ENCODE results near the gene GBP4. TPM values are rescaled to one million over a fixed set of nuclear protein-coding genes. Genes with fewer than 3 reads are reported as not detected.

Gene GBP4
- total RNA-seq, 1 donor from 2014 or later: 6.2 TPM

GRCh38 chr1:89179343-89179742 is 19.4 kb downstream of the GBP4 start:
- TF ChIP-seq CTCF (IDR thresholded peaks at IDR 0.05; ENCODE audit: borderline replicate concordance): no peak
- H3K4me3 ChIP-seq: no peak overlapping the region
- H3K36me3 ChIP-seq: peaks cover 18% of the 10 kb centered on the region
- intact Hi-C loops (cut with micrococcal nuclease): no loop called here
- no peak for DNase-seq
- no peak overlapping the region for H3K27ac ChIP-seq (replicated peaks)
- no peaks in the 10 kb centered on the region for H3K27me3 ChIP-seq (ENCODE audit: low read depth)
- H3K9me3 ChIP-seq (replicated peaks): peaks cover 12% of the 10 kb centered on the region
- no peaks in the 10 kb centered on the region for H3K4me1 ChIP-seq

- intact Hi-C loops (cut with micrococcal nuclease): no loop called here
- Histone ChIP-seq H3K36me3 (no peaks in the 10 kb centered on the region), H3K27me3 (ENCODE audit: low read depth) (no peaks in the 10 kb centered on the region), H3K27ac (replicated peaks) (no peak overlapping the region), H3K4me1 (no peaks in the 10 kb centered on the region), H3K4me3 (no peak overlapping the region), H3K9me3 (replicated peaks) (no peaks in the 10 kb centered on the region)
- TF ChIP-seq CTCF (IDR thresholded peaks at IDR 0.05; ENCODE audit: borderline replicate concordance): no peak
- DNase-seq: no peak
These were observed 21.8 kb downstream of the GBP4 start for GRCh38 chr1:89176971-89177370.

- H3K4me1 ChIP-seq: no peaks in the 10 kb centered on the region
- no peak within 1 kb of the TSS for H3K27ac ChIP-seq (replicated peaks)
- DNase-seq: no peak
- intact Hi-C loops (cut with micrococcal nuclease): no loop called here
- no peaks in the 10 kb centered on the region for H3K9me3 ChIP-seq (replicated peaks)
- no peak within 1 kb of the TSS for H3K4me3 ChIP-seq
- no peaks in the 10 kb centered on the region for H3K27me3 ChIP-seq (ENCODE audit: low read depth)
- no peaks in the 10 kb centered on the region for H3K36me3 ChIP-seq
- TF ChIP-seq CTCF (IDR thresholded peaks at IDR 0.05; ENCODE audit: borderline replicate concordance): no peak
These were observed 23.0 kb downstream of the GBP4 start, which contains the start of gene GBP7 for GRCh38 chr1:89175601-89176256. Gene GBP7 (minus strand): TSS chr1:89176003. CDS start chr1:89171935, 4,068 bp downstream.

GRCh38 chr1:89174491-89174890 is 24.3 kb downstream of the GBP4 start:
- intact Hi-C loops (cut with micrococcal nuclease): no loop called here
- no peaks in the 10 kb centered on the region for H3K27me3 ChIP-seq (ENCODE audit: low read depth)
- no peak for DNase-seq

GRCh38 chr1:89172468-89173143 is 26.1 kb downstream of the GBP4 start:
- Histone ChIP-seq H3K9me3 (replicated peaks) (no peaks in the 10 kb centered on the region), H3K4me3 (no peak overlapping the region), H3K36me3 (no peaks in the 10 kb centered on the region), H3K4me1 (no peaks in the 10 kb centered on the region), H3K27me3 (ENCODE audit: low read depth) (no peaks in the 10 kb centered on the region), H3K27ac (replicated peaks) (no peak overlapping the region)
- intact Hi-C loops (cut with micrococcal nuclease): no loop called here
- no peak for DNase-seq
- TF ChIP-seq CTCF (IDR thresholded peaks at IDR 0.05; ENCODE audit: borderline replicate concordance): no peak

More at GRCh38 chr1:89174491-89174890, 24.3 kb downstream of the GBP4 start:
- Histone ChIP-seq H3K27ac (replicated peaks) (no peak overlapping the region), H3K4me1 (no peaks in the 10 kb centered on the region), H3K36me3 (no peaks in the 10 kb centered on the region), H3K9me3 (replicated peaks) (no peaks in the 10 kb centered on the region), H3K4me3 (no peak overlapping the region)
- TF ChIP-seq CTCF (IDR thresholded peaks at IDR 0.05; ENCODE audit: borderline replicate concordance): no peak

Measured in left ventricle myocardium inferior (tissue), 1 donor.